SK-N-SH (cell line): ENCODE data around the gene CCNY. TPM values are rescaled to one million over a fixed set of nuclear protein-coding genes. Genes with fewer than 3 reads are reported as not detected.

ENCODE experiments used
- CTCF ChIA-PET: fragments of 300-600, 350-600 bp; formaldehyde crosslinking; extraction: SDS; loops from one replicate; lab custom pipeline; 2021; lab: Yijun Ruan, JAX
- POLR2A ChIA-PET: fragments of 350-600 bp; sonication (Branson Sonifier 250); formaldehyde crosslinking; extraction: SDS; loops from one replicate; lab custom pipeline; 2020; ENCODE audit warnings: antibody characterized with exemption, inconsistent platforms; lab: Yijun Ruan, JAX
- DNase-seq: peaks from one replicate; pipeline ENCODE4 v3.0.0; 2012
- H2AFZ ChIP-seq: fragments of 200-600 bp; sonication (generic); 2 replicates; pipeline ENCODE4 v1.8.1; 2016; ENCODE audit warnings: antibody characterized with exemption, mild to moderate bottlenecking, low read depth
- H3F3A ChIP-seq: fragments of 200-600 bp; sonication (generic); replicated peaks from 2 replicates; pipeline ENCODE3; 2016; ENCODE audit warnings: antibody characterized with exemption, mild to moderate bottlenecking; ENCODE audit not compliant: insufficient read depth
- H3K27ac ChIP-seq, 2 experiments: fragments of 200-500 bp in 1 of 2; fragments of 200-600 bp in 1 of 2; sonication (Bioruptor generic) in 1 of 2; sonication (generic), shearing (Covaris generic) in 1 of 2; 2 replicates each; pipeline versions ENCODE4 v1.5.1 to v1.6.1; 2014 to 2016; ENCODE audit warnings: low read depth in 2 of 2, inconsistent platforms in 1 of 2, low read length in 1 of 2, mild to moderate bottlenecking in 1 of 2, mixed read lengths in 1 of 2
- H3K27me3 ChIP-seq: fragments of 200-600 bp; sonication (generic), shearing (Covaris generic); 2 replicates; pipeline ENCODE4 v1.6.1; 2016; ENCODE audit warnings: mixed run types; ENCODE audit not compliant: insufficient read depth
- H3K36me3 ChIP-seq, 2 experiments: fragments of 200-500 bp in 1 of 2; fragments of 200-600 bp in 1 of 2; sonication (Bioruptor generic) in 1 of 2; sonication (generic) in 1 of 2; replicated peaks in 1 of 2; 2 replicates each; pipeline versions ENCODE3 to v1.5.1; 2014 to 2016; ENCODE audit warnings: low read length in 1 of 2, mild to moderate bottlenecking in 1 of 2; ENCODE audit not compliant: insufficient read depth in 2 of 2, control insufficient read depth in 1 of 2
- H3K4me1 ChIP-seq, 2 experiments: fragments of 200-500 bp in 1 of 2; fragments of 200-600 bp in 1 of 2; sonication (Bioruptor generic) in 1 of 2; sonication (generic), shearing (Covaris generic) in 1 of 2; 2 replicates each; pipeline versions ENCODE4 v1.5.1 to v1.6.1; 2014 to 2016; ENCODE audit warnings: low read depth in 1 of 2, low read length in 1 of 2, mixed run types in 1 of 2; ENCODE audit not compliant: insufficient read depth in 2 of 2, control insufficient read depth in 1 of 2
- H3K4me2 ChIP-seq: fragments of 200-600 bp; sonication (generic), shearing (Covaris generic); 2 replicates; pipeline ENCODE4 v1.6.1; 2017; ENCODE audit warnings: mixed run types
- H3K4me3 ChIP-seq, 2 experiments: fragments of 200-500 bp in 1 of 2; fragments of 200-600 bp in 1 of 2; sonication (Bioruptor generic) in 1 of 2; sonication (generic), shearing (Covaris generic) in 1 of 2; 2 replicates each; pipeline versions ENCODE4 v1.5.1 to v1.8.1; 2014 to 2016; ENCODE audit warnings: low read depth in 2 of 2, inconsistent platforms in 1 of 2, low read length in 1 of 2, mild to moderate bottlenecking in 1 of 2, mixed read lengths in 1 of 2, moderate library complexity in 1 of 2
- H3K79me2 ChIP-seq: fragments of 200-600 bp; sonication (generic); 2 replicates; pipeline ENCODE4 v1.8.1; 2017; ENCODE audit warnings: mild to moderate bottlenecking; ENCODE audit not compliant: insufficient read depth
- H3K9ac ChIP-seq: fragments of 200-600 bp; sonication (generic); 2 replicates; pipeline ENCODE4 v1.6.1; 2017; ENCODE audit warnings: mixed run types
- H3K9me2 ChIP-seq: fragments of 200-600 bp; sonication (generic); 2 replicates; pipeline ENCODE4 v1.6.1; 2017; ENCODE audit warnings: mixed run types
- H3K9me3 ChIP-seq: fragments of 200-600 bp; sonication (generic); 2 replicates; pipeline ENCODE4 v1.6.1; 2017; ENCODE audit warnings: mixed run types, mild to moderate bottlenecking, moderate library complexity
- H4K20me1 ChIP-seq: fragments of 200-600 bp; sonication (generic); 2 replicates; pipeline ENCODE4 v1.6.1; 2017; ENCODE audit warnings: mild to moderate bottlenecking, mixed run types; ENCODE audit not compliant: insufficient read depth
- CHD2 ChIP-seq: fragments of 150-350 bp; IDR thresholded peaks from 2 replicates; pipeline ENCODE4 v1.6.1; 2018; ENCODE audit warnings: low read length; ENCODE audit not compliant: partially characterized antibody
- GATA2 ChIP-seq: sonication (generic); formaldehyde crosslinking; IDR thresholded peaks from 2 replicates; pipeline ENCODE4 v1.5.0; 2020; ENCODE audit warnings: mild to moderate bottlenecking, missing genetic modification reagents
- JUND ChIP-seq: IDR thresholded peaks from 2 replicates; pipeline ENCODE4 v1.4.0; 2012
- MAX ChIP-seq: IDR thresholded peaks from 2 replicates; pipeline ENCODE4 v1.4.0; 2012; ENCODE audit warnings: low read depth
- MEF2A ChIP-seq: IDR thresholded peaks from 2 replicates; pipeline ENCODE4 v1.4.0; 2012; ENCODE audit warnings: low read depth, borderline replicate concordance
- MXI1 ChIP-seq: IDR thresholded peaks from 2 replicates; pipeline ENCODE4 v1.6.1; 2012; ENCODE audit warnings: mild to moderate bottlenecking, low read depth, low read length, improper control_type of control experiment
- NFIC ChIP-seq: IDR thresholded peaks from 2 replicates; pipeline ENCODE4 v1.4.0; 2012; ENCODE audit warnings: borderline replicate concordance
- NRF1 ChIP-seq: IDR thresholded peaks from 2 replicates; pipeline ENCODE4 v1.6.1; 2012; ENCODE audit warnings: low read depth, mild to moderate bottlenecking, low read length
- PBX3 ChIP-seq: IDR thresholded peaks from 2 replicates; pipeline ENCODE4; 2012
- RCOR1 ChIP-seq: fragments of 150-350 bp; IDR thresholded peaks from 2 replicates; pipeline ENCODE4 v1.6.1; 2017; ENCODE audit warnings: antibody characterized with exemption, low read length
- RXRA ChIP-seq: IDR thresholded peaks from 2 replicates; pipeline ENCODE4 v1.4.0; 2012; ENCODE audit warnings: low read depth, mild to moderate bottlenecking, borderline replicate concordance
- TCF12 ChIP-seq: IDR thresholded peaks from 2 replicates; pipeline ENCODE4 v1.4.0; 2012
- WGBS: methylation state at CpG from one replicate; pipeline ENCODE4 v1.1.6; 2017; ENCODE audit warnings: low lambda C conversion rate; 5-methylcytosine and 5-hydroxymethylcytosine counted together
- polyA plus RNA-seq, 3 experiments: library from polyadenylated mRNA; depleted of rRNA; stranded (reverse); fragments of >200 nt; gene quantifications; 2 replicates each; pipeline ENCODE4 v1.2.3, GENCODE V29; 2012

Gene CCNY
- polyA plus RNA-seq, 1 of the 3 experiments (the other 2 are of a cell fraction) = 29.4 TPM

GRCh38 chr10:35449944-35450343 lies 113.6 kb downstream of the CCNY start:
- peaks cover 96% of the 10 kb centered on the region for H3K79me2 ChIP-seq
- CTCF ChIA-PET = no interaction called here
- no peaks in the 10 kb centered on the region for H3K9me2 ChIP-seq
- no peak overlapping the region for H3K4me2 ChIP-seq
- H2AFZ ChIP-seq = no peak overlapping the region
- 90% methylated on average over 5 of the region's 5 CpGs for WGBS
- no peak overlapping the region for H3K27ac ChIP-seq
- no peaks in the 10 kb centered on the region for H3K36me3 ChIP-seq
- peaks cover 44 to 45% of the 10 kb centered on the region in 2 experiments for H3K4me1 ChIP-seq
- H3K27me3 ChIP-seq = no peaks in the 10 kb centered on the region
- TF ChIP-seq JUND (no peak), TCF12 (no peak), GATA2 (0 out of 2 replicates have a peak, but pooled peaks have one; percentile 18), CHD2 (no peak), MEF2A (no peak), MXI1 (no peak), PBX3 (no peak)
- DNase-seq = no peak
- H3F3A ChIP-seq = peaks cover 12% of the 10 kb centered on the region
- no peaks in the 10 kb centered on the region for H3K9me3 ChIP-seq
- H4K20me1 ChIP-seq = peaks cover 80% of the 10 kb centered on the region
- POLR2A ChIA-PET = no interaction called here
- H3K9ac ChIP-seq = no peak overlapping the region
- no peak overlapping the region for H3K4me3 ChIP-seq

DNA sequence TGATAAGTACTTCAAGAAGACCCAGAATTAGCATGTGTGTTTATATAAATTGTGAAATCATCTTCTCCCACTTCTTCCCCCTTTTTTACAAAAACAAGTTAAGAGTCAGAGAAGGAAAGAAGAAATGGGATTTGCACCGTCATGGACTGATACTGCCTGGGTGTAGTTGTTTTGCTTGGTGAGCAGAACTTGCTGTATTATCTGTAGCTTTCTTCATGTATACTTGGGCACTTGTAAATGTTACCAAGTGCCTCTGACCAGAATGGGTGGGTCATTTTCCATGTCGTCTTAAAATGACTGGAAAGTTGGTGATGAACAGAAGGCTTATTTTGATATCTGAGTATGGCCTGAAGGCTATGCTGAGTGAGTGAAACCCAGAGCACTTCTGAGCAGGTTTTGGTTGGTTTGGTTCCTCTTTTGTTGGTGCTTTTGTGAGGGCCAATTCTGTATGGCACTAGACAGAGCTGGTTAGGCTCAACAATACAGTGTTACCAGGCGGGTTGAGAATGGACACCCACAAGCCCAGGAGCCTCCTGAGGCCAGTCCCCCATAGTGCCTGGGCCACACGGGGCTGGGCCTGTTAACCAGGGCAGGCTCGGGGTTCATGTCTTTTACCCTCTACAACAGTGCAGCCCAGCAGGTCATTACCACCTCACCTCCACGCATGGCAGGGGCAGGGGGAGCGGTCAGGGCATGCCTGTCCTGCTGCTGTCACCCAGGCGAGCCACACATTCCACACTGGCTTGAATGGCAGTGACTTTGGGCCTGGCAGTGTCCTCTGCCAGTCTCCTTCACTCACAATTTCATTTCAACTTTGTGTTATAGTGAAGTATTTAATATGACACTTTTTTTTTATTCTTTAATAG lies 115.1 kb downstream of the CCNY start:
- Histone ChIP-seq H2AFZ (no peak overlapping the region), H3K4me3 (no peak overlapping the region), H4K20me1 (peaks cover 80% of the 10 kb centered on the region), H3K27ac (no peak overlapping the region), H3K9me3 (no peaks in the 10 kb centered on the region), H3K4me2 (no peak overlapping the region), H3K79me2 (peaks cover 94% of the 10 kb centered on the region), H3K9me2 (no peaks in the 10 kb centered on the region), H3K27me3 (no peaks in the 10 kb centered on the region), H3K36me3 (no peaks in the 10 kb centered on the region), H3K9ac (no peak overlapping the region), H3K4me1 (peaks cover 44 to 51% of the 10 kb centered on the region in 2 experiments), H3F3A (peaks cover 9% of the 10 kb centered on the region)
- TF ChIP-seq RXRA (no peak), NRF1 (no peak), MAX (no peak), NFIC (no peak), GATA2 (no peak)
- 91% methylated on average over 8 of the region's 8 CpGs for WGBS
- CTCF ChIA-PET = interaction anchor here (0.6 kb wide), 1 partner anchor 123 kb away, joined by 3 read pairs; no protein-coding TSS in a partner anchor
- no peak for DNase-seq
- POLR2A ChIA-PET = no interaction called here

- Histone ChIP-seq H3K9me3 (no peaks in the 10 kb centered on the region), H3K9ac (no peak overlapping the region), H3K4me3 (no peak overlapping the region), H3K79me2 (peaks cover 94% of the 10 kb centered on the region), H2AFZ (no peak overlapping the region), H3F3A (peaks cover 9% of the 10 kb centered on the region), H3K4me1 (peaks cover 40 to 47% of the 10 kb centered on the region in 2 experiments), H3K4me2 (no peak overlapping the region), H3K27me3 (no peaks in the 10 kb centered on the region), H3K36me3 (no peaks in the 10 kb centered on the region), H4K20me1 (peaks cover 79% of the 10 kb centered on the region), H3K27ac (no peak overlapping the region), H3K9me2 (no peaks in the 10 kb centered on the region)
- no peak for DNase-seq
- ChIA-PET POLR2A (no interaction called here), CTCF (no interaction called here)
- 71% methylated on average over 1 of the region's 1 CpG for WGBS
- TF ChIP-seq RCOR1 = no peak
These were observed 115.9 kb downstream of the CCNY start for GRCh38 chr10:35452171-35452570.
